Stomach (tissue), 9 donors: ENCODE results near the gene RNPEPL1. TPM values are rescaled to one million over a fixed set of nuclear protein-coding genes. Genes with fewer than 3 reads are reported as not detected.

ENCODE experiments used
- DNase-seq, 2 donors: peaks; one replicate each; pipeline versions ENCODE4 v3.0.0 to v3.0.0-alpha.2; 2013 to 2019
- H3K27ac ChIP-seq, 5 donors: fragments of 200-600 bp in 4 of 5; sonication (generic) in 4 of 5; one replicate each; pipeline ENCODE4 v1.5.1; 2013 to 2019; ENCODE audit warnings: mild to moderate bottlenecking in 1 of 5, moderate library complexity in 1 of 5
- H3K27me3 ChIP-seq, 3 donors: fragments of 200-600 bp; sonication (generic); one replicate each; pipeline ENCODE4 v1.5.1; 2017 to 2019; ENCODE audit warnings: mixed run types in 1 of 3
- H3K36me3 ChIP-seq, 4 donors: fragments of 200-600 bp; sonication (generic); 1 replicate in 3 of 4; 2 replicates in 1 of 4; pipeline ENCODE4 v1.5.1; 2016 to 2019
- H3K4me1 ChIP-seq, 4 donors: fragments of 200-600 bp; sonication (generic); one replicate each; pipeline ENCODE4 v1.5.1; 2016 to 2019
- H3K4me3 ChIP-seq, 4 donors: fragments of 200-600 bp; sonication (generic) in 3 of 4; one replicate each; pipeline ENCODE4 v1.5.1; 2016 to 2019; ENCODE audit warnings: mild to moderate bottlenecking in 1 of 4
- H3K9me3 ChIP-seq, 4 donors: fragments of 200-600 bp; sonication (generic); one replicate each; pipeline ENCODE4 v1.5.1; 2016 to 2019
- EP300 ChIP-seq: sonication (generic); formaldehyde crosslinking; IDR thresholded peaks from one replicate; pipeline ENCODE4 v1.6.1; 2017; ENCODE audit warnings: antibody characterized with exemption
- POLR2A ChIP-seq, 4 donors: fragments of 450-650 bp; IDR thresholded peaks; one replicate each; pipeline ENCODE4 v1.6.1; 2016; ENCODE audit warnings: antibody characterized with exemption in 4 of 4, control low read depth in 2 of 4, mild to moderate bottlenecking in 1 of 4, moderate library complexity in 1 of 4
- POLR2AphosphoS5 ChIP-seq, 3 donors: sonication (generic); formaldehyde crosslinking; IDR thresholded peaks; one replicate each; pipeline ENCODE4 v1.6.1; 2016; ENCODE audit warnings: antibody characterized with exemption in 3 of 3
- WGBS, 5 donors: extraction: QIAGEN DNeasy Blood & Tissue Kit in 3 of 5; methylation state at CpG; one replicate each; pipeline versions ENCODE4 v1.1.5 to v1.1.7; 2013 to 2018; 5-methylcytosine and 5-hydroxymethylcytosine counted together
- intact Hi-C: fragments of 100-400 bp; cut with DNase I; formaldehyde crosslinking; loops from one replicate; pipeline ENCODE4 v1.15.1; 2023; ENCODE audit warnings: low total_unique reads
- polyA plus RNA-seq, 3 donors: library from polyadenylated mRNA; stranded (reverse); fragments of 200-250 nt; gene quantifications; one replicate each; pipeline ENCODE4 v1.2.3, GENCODE V29; 2013
- total RNA-seq, 5 donors: library from RNA; depleted of rRNA; stranded (reverse); fragments of >200 nt; gene quantifications; one replicate each; pipeline versions ENCODE4 v1.1.0 to v1.2.3, GENCODE V29; 2014 to 2016
- TF ChIP-seq, protein P1 (sequence below), 7 experiments: fragments of 450-650 bp in 4 of 7; fragments of 200-600 bp in 3 of 7; sonication (generic) in 3 of 7; IDR thresholded peaks; one replicate each; pipeline ENCODE4 v1.5.1; 2016 to 2019; ENCODE audit warnings: antibody characterized with exemption in 7 of 7, control low read depth in 2 of 7, mild to moderate bottlenecking in 1 of 7
- donor health status: healthy with polysubstance abuse.
- donor health status: Bipolar disorder and iron deficiency.
- donor health status: healthy.

RNPEPL1 gene
- total and polyA plus RNA-seq, 8 donors = 32.7 to 196 (median 124) TPM

- H3K36me3 ChIP-seq = peaks cover 0 to 42% (median 25%) of the 10 kb centered on the region in 4 donors
- peaks cover 8 to 27% (median 23%) of the 10 kb centered on the region in 4 donors for H3K4me1 ChIP-seq
- intact Hi-C loops = no loop called here
- no peaks in the 10 kb centered on the region for H3K27me3 ChIP-seq
- no peak for DNase-seq
- H3K27ac ChIP-seq = peak overlapping the region in 3 of 5 donors; percentile 70 to 84 (median 83)
- no peaks in the 10 kb centered on the region for H3K9me3 ChIP-seq
- no peak for TF ChIP-seq EP300
- WGBS, 5 donors = 71 to 86% (median 79%) methylated on average over 7 to 10 of the region's 10 CpGs
- no peak overlapping the region for H3K4me3 ChIP-seq
Observed at GRCh38 chr2:240603846-240604245, 35.6 kb downstream of the RNPEPL1 start.

- intact Hi-C loops = no loop called here
- peaks cover 0 to 36% (median 20%) of the 10 kb centered on the region in 4 donors for H3K36me3 ChIP-seq
- H3K4me3 ChIP-seq = no peak overlapping the region
- WGBS, 5 donors = 15 to 27% (median 21%) methylated on average over 4 to 11 of the region's 11 CpGs
- peaks cover 8 to 27% (median 23%) of the 10 kb centered on the region in 4 donors for H3K4me1 ChIP-seq
- H3K27me3 ChIP-seq = no peaks in the 10 kb centered on the region
- H3K27ac ChIP-seq = peak overlapping the region; percentile 66 to 84 (median 78)
- TF ChIP-seq EP300 = no peak
- no peak for TF ChIP-seq POLR2A (IDR thresholded peaks at IDR 0.05)
- peak in 1 of 3 donors; percentile 64 for TF ChIP-seq POLR2AphosphoS5 (IDR thresholded peaks at IDR 0.05)
- TF ChIP-seq, protein P1, sequence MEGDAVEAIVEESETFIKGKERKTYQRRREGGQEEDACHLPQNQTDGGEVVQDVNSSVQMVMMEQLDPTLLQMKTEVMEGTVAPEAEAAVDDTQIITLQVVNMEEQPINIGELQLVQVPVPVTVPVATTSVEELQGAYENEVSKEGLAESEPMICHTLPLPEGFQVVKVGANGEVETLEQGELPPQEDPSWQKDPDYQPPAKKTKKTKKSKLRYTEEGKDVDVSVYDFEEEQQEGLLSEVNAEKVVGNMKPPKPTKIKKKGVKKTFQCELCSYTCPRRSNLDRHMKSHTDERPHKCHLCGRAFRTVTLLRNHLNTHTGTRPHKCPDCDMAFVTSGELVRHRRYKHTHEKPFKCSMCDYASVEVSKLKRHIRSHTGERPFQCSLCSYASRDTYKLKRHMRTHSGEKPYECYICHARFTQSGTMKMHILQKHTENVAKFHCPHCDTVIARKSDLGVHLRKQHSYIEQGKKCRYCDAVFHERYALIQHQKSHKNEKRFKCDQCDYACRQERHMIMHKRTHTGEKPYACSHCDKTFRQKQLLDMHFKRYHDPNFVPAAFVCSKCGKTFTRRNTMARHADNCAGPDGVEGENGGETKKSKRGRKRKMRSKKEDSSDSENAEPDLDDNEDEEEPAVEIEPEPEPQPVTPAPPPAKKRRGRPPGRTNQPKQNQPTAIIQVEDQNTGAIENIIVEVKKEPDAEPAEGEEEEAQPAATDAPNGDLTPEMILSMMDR (IDR thresholded peaks at IDR 0.05) = peak in 5 of 7 experiments; percentile 57 to 65 (median 60)
- peak; percentile 90 for DNase-seq
- H3K9me3 ChIP-seq = no peaks in the 10 kb centered on the region
Observed at GRCh38 chr2:240604291-240604938, 36.1 kb downstream of the RNPEPL1 start.

DNA sequence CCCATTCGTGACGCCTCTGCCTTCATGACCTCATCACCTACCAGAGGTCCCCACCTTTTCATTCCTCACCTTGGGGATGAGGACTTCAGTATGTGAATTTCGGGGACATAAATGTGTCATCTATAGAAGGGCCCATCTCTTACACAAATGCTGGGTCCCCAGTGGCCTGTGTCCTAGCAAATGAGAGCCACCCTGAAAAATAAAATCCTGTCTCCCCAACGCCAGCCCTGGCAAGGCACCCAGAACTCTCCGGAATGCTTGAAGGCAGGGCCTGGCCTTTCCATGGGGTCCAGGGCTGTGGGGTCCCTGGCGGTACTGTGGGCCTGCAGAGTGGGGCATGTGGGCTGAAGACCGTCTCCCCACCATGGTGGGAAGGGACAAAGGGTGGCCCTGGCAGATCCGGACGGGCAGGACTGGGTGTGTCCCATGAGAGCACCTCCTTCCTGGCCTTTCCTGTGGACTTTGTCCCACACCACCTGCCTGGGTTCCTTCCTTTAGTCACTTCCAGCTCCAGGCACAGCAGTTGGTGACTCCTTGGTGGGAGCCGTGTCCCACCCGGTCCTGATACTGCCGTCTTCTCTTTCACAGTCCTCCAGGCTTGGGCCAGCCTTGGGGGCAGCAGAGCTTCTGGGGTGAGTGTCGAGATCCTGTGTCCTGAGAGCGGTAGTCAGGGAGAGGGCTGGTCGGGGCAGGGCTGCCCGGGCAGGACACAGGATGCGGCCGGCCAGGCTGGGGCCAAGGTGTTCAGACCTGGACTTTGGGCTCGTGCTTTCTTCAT is 36.8 kb downstream of the RNPEPL1 start:
- Histone ChIP-seq H3K36me3 (peaks cover 0 to 29% (median 12%) of the 10 kb centered on the region in 4 donors), H3K27ac (peak overlapping the region; percentile 66 to 84 (median 78)), H3K27me3 (no peaks in the 10 kb centered on the region), H3K9me3 (no peaks in the 10 kb centered on the region), H3K4me3 (peak overlapping the region; percentile 16 to 44 (median 22)), H3K4me1 (peaks cover 8 to 27% (median 23%) of the 10 kb centered on the region in 4 donors)
- peak; percentile 71 to 81 for DNase-seq
- peak in 2 of 3 donors; percentile 75 to 78 for TF ChIP-seq POLR2AphosphoS5 (IDR thresholded peaks at IDR 0.05)
- TF ChIP-seq, protein P1 (IDR thresholded peaks at IDR 0.05) = no peak
- TF ChIP-seq EP300 = no peak
- TF ChIP-seq POLR2A (IDR thresholded peaks at IDR 0.05) = peak in 1 of 4 donors; percentile 14
- intact Hi-C loops = no loop called here
- WGBS, 5 donors = 44 to 60% (median 49%) methylated on average over 14 to 19 of the region's 19 CpGs

DNA sequence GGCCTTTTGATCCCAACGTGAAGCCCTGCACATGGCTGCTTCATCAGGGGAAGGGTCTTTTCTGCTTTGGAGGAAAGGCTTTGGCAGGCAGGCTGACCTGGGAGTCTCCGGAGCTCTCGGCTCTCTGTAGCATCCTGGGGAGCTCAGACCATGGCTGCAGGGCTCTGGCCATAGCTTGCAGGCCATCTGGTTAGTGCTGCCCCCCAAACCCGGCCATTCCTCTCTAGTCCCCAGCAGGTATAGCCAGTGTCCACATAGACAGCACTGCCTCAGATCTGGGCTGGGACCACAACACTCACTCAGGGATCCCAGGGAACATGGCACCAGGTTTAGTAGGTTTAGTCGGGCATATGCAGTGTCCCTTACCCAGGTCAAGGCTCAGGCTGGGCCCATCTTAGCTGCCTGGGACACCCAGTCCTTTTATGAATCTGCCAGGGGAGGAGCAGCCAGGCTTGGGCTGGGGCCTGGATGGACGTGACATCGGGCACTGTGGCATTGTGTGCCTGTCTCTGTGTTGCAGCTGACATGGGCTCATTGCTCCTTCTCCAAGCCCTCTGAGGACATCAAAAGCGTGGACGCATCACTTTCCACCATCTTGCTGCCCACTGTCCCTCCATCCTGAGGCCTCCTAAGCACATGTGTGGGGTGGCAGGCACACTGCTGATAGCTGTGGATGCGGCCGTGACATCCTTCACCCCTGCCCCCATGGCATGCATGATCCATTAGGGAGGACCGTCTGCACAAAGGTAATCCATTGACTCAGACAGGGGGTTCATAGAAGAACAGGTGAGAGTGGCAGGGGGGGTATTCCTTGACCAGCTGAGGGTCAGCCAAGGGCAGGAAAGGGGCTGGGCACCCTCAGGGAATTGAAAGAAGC is 37.8 kb downstream of the RNPEPL1 start:
- intact Hi-C loops = no loop called here
- Histone ChIP-seq H3K4me3 (peak overlapping the region; percentile 16 to 44 (median 22)), H3K36me3 (peaks cover 0 to 20% (median 7%) of the 10 kb centered on the region in 4 donors), H3K9me3 (no peaks in the 10 kb centered on the region), H3K4me1 (peaks cover 8 to 29% (median 23%) of the 10 kb centered on the region in 4 donors), H3K27ac (peak overlapping the region; percentile 66 to 84 (median 78)), H3K27me3 (no peaks in the 10 kb centered on the region)
- TF ChIP-seq POLR2AphosphoS5 (IDR thresholded peaks at IDR 0.05) (no peak), POLR2A (IDR thresholded peaks at IDR 0.05) (no peak), EP300 (no peak)
- TF ChIP-seq, protein P1 (IDR thresholded peaks at IDR 0.05) = no peak
- no peak for DNase-seq
- 67 to 84% (median 77%) methylated on average over 11 to 12 of the region's 12 CpGs for WGBS, 5 donors
